ENCODE results near the gene CNTNAP2. TPM values are rescaled to one million over a fixed set of nuclear protein-coding genes. Genes with fewer than 3 reads are reported as not detected.

The CNTNAP2 gene
- total RNA-seq, 2 experiments from 2014 or later = 0.28 TPM; not detected in 1

- no peaks in the 10 kb centered on the region for H3K9me2 ChIP-seq (ENCODE audit: insufficient read depth, low read length)
- no peaks in the 10 kb centered on the region for H4K20me1 ChIP-seq (ENCODE audit: insufficient read depth, low read length)
- DNase-seq (ENCODE audit: low spot score) = no peak
- H2AFZ ChIP-seq (ENCODE audit: low read length) = no peak overlapping the region
- no TSS peak for BruUV-seq (replicated peaks)
- ChIA-PET CTCF (ENCODE audit: unreplicated experiment) (no interaction called here), POLR2A (no interaction called here)
- H3K36me3 ChIP-seq (ENCODE audit: insufficient read depth, low read length) = no peaks in the 10 kb centered on the region
- H3K27ac ChIP-seq (ENCODE audit: low read depth, low read length, poor library complexity, severe bottlenecking) = no peak overlapping the region
- no peak overlapping the region for H3K4me2 ChIP-seq (ENCODE audit: low read length)
- intact Hi-C loops (cut with micrococcal nuclease; ENCODE audit: unreplicated experiment) = no loop called here
- H3K79me2 ChIP-seq (ENCODE audit: insufficient read depth, low read depth, low read length) = no peaks in the 10 kb centered on the region
- H3K9me3 ChIP-seq (ENCODE audit: low read length) = no peaks in the 10 kb centered on the region
- TF ChIP-seq CTCF (conservative IDR thresholded peaks at IDR 0.05; ENCODE audit: low read length) = no peak
- no peak overlapping the region for H3K4me3 ChIP-seq (ENCODE audit: low read depth, low read length, poor library complexity, severe bottlenecking)
- no peaks in the 10 kb centered on the region for H3K4me1 ChIP-seq (ENCODE audit: insufficient read depth, low read length, poor library complexity, severe bottlenecking)
Measured at GRCh38 chr7:147465223-147465622, 1348.6 kb downstream of the CNTNAP2 start.

GRCh38 chr7:147472556-147472955 lies 1356.0 kb downstream of the CNTNAP2 start:
- H3K9me2 ChIP-seq (ENCODE audit: insufficient read depth, low read length) = no peaks in the 10 kb centered on the region
- no peak for TF ChIP-seq EZH2phosphoT487 (IDR thresholded peaks at IDR 0.05; ENCODE audit: borderline replicate concordance, low read depth, low read length)
- TF ChIP-seq CTCF (conservative IDR thresholded peaks at IDR 0.05; ENCODE audit: low read length) = no peak
- ChIA-PET POLR2A (no interaction called here), CTCF (ENCODE audit: unreplicated experiment) (no interaction called here)
- no peaks in the 10 kb centered on the region for H3K9me3 ChIP-seq (ENCODE audit: low read length)
- BruUV-seq (replicated peaks) = no TSS peak
- H3K4me2 ChIP-seq (ENCODE audit: low read length) = no peak overlapping the region
- H3K79me2 ChIP-seq (ENCODE audit: insufficient read depth, low read depth, low read length) = no peaks in the 10 kb centered on the region
- H3K36me3 ChIP-seq (ENCODE audit: insufficient read depth, low read length) = no peaks in the 10 kb centered on the region
- no peaks in the 10 kb centered on the region for H3K4me1 ChIP-seq (ENCODE audit: insufficient read depth, low read length, poor library complexity, severe bottlenecking)
- intact Hi-C loops (cut with micrococcal nuclease; ENCODE audit: unreplicated experiment) = no loop called here
- H4K20me1 ChIP-seq (ENCODE audit: insufficient read depth, low read length) = no peaks in the 10 kb centered on the region
- H3K4me3 ChIP-seq (ENCODE audit: low read depth, low read length, poor library complexity, severe bottlenecking) = no peak overlapping the region
- DNase-seq (ENCODE audit: low spot score) = no peak
- no peak overlapping the region for H3K27ac ChIP-seq (ENCODE audit: low read depth, low read length, poor library complexity, severe bottlenecking)
- no peak overlapping the region for H2AFZ ChIP-seq (ENCODE audit: low read length)

GRCh38 chr7:147474862-147475261 lies 1358.3 kb downstream of the CNTNAP2 start:
- intact Hi-C loops (cut with micrococcal nuclease; ENCODE audit: unreplicated experiment) = no loop called here
- Histone ChIP-seq H3K27ac (ENCODE audit: low read depth, low read length, poor library complexity, severe bottlenecking) (no peak overlapping the region), H3K9me2 (ENCODE audit: insufficient read depth, low read length) (no peaks in the 10 kb centered on the region), H3K9me3 (ENCODE audit: low read length) (no peaks in the 10 kb centered on the region), H2AFZ (ENCODE audit: low read length) (no peak overlapping the region), H3K4me1 (ENCODE audit: insufficient read depth, low read length, poor library complexity, severe bottlenecking) (no peaks in the 10 kb centered on the region), H4K20me1 (ENCODE audit: insufficient read depth, low read length) (no peaks in the 10 kb centered on the region), H3K4me3 (ENCODE audit: low read depth, low read length, poor library complexity, severe bottlenecking) (no peak overlapping the region), H3K79me2 (ENCODE audit: insufficient read depth, low read depth, low read length) (no peaks in the 10 kb centered on the region), H3K4me2 (ENCODE audit: low read length) (no peak overlapping the region), H3K36me3 (ENCODE audit: insufficient read depth, low read length) (no peaks in the 10 kb centered on the region)
- TF ChIP-seq EZH2phosphoT487 (IDR thresholded peaks at IDR 0.05; ENCODE audit: borderline replicate concordance, low read depth, low read length) = no peak
- no peak for TF ChIP-seq CTCF (conservative IDR thresholded peaks at IDR 0.05; ENCODE audit: low read length)
- DNase-seq (ENCODE audit: low spot score) = no peak
- CTCF ChIA-PET (ENCODE audit: unreplicated experiment) = no interaction called here
- BruUV-seq (replicated peaks) = no TSS peak
- POLR2A ChIA-PET = no interaction called here
